Measurements from ENCODE around the gene CACNA1G. TPM values are rescaled to one million over a fixed set of nuclear protein-coding genes. Genes with fewer than 3 reads are reported as not detected.

The CACNA1G gene
- total and polyA plus RNA-seq, 2 experiments from 2014 or later: 0.06 to 0.97 TPM

GRCh38 chr17:50675627-50676026 lies 115.1 kb downstream of the CACNA1G start:
- H4K20me1 ChIP-seq (ENCODE audit: insufficient read depth): no peaks in the 10 kb centered on the region
- WGBS, 2 experiments (ENCODE audit: low coverage in 1 of 2, low lambda C conversion rate in 2 of 2, missing lambda C conversion rate in 2 of 2): 83 to 87% methylated on average over 7 of the region's 7 CpGs
- H3K4me1 ChIP-seq (ENCODE audit: insufficient read depth): peaks cover 8% of the 10 kb centered on the region
- no peaks in the 10 kb centered on the region for H3K9me2 ChIP-seq (ENCODE audit: insufficient read depth)
- no peak overlapping the region for H2AFZ ChIP-seq
- no peak overlapping the region for H3K4me3 ChIP-seq
- no peak overlapping the region for H3K27ac ChIP-seq
- H3K79me2 ChIP-seq (ENCODE audit: insufficient read depth): no peaks in the 10 kb centered on the region
- no peak for DNase-seq
- H3F3A ChIP-seq (ENCODE audit: insufficient read depth): peaks cover 7% of the 10 kb centered on the region
- no peak overlapping the region for H3K4me2 ChIP-seq (ENCODE audit: unreplicated experiment)
- no peaks in the 10 kb centered on the region for H3K36me3 ChIP-seq (ENCODE audit: low read depth)
- in situ Hi-C loops (cut with MboI): no loop called here
- no peaks in the 10 kb centered on the region for H3K9me3 ChIP-seq (ENCODE audit: low read depth)
- H3K9ac ChIP-seq: no peak overlapping the region
- H3K27me3 ChIP-seq (replicated peaks; ENCODE audit: insufficient read depth): no peaks in the 10 kb centered on the region
- TF ChIP-seq EZH2phosphoT487 (IDR thresholded peaks at IDR 0.05; ENCODE audit: insufficient read depth, low read depth): no peak
- TF ChIP-seq EZH2 (IDR thresholded peaks at IDR 0.05; ENCODE audit: insufficient read depth, poor library complexity, severe bottlenecking): no peak

GRCh38 chr17:50676065-50676975 lies 115.8 kb downstream of the CACNA1G start:
- Histone ChIP-seq H3F3A (ENCODE audit: insufficient read depth) (peaks cover 2% of the 10 kb centered on the region; the same call in 1 of the 2 replicates), H4K20me1 (ENCODE audit: insufficient read depth) (no peaks in the 10 kb centered on the region), H3K9me3 (ENCODE audit: low read depth) (no peaks in the 10 kb centered on the region), H3K36me3 (ENCODE audit: low read depth) (no peaks in the 10 kb centered on the region), H3K27me3 (replicated peaks; ENCODE audit: insufficient read depth) (no peaks in the 10 kb centered on the region), H3K4me3 (no peak overlapping the region), H3K4me1 (ENCODE audit: insufficient read depth) (peaks cover 7% of the 10 kb centered on the region), H3K9me2 (ENCODE audit: insufficient read depth) (no peaks in the 10 kb centered on the region), H2AFZ (no peak overlapping the region), H3K9ac (no peak overlapping the region), H3K4me2 (ENCODE audit: unreplicated experiment) (no peak overlapping the region), H3K79me2 (ENCODE audit: insufficient read depth) (no peaks in the 10 kb centered on the region), H3K27ac (no peak overlapping the region)
- no peak for DNase-seq
- 85 to 89% methylated on average over 24 of the region's 24 CpGs for WGBS, 2 experiments (ENCODE audit: low coverage in 1 of 2, low lambda C conversion rate in 2 of 2, missing lambda C conversion rate in 2 of 2)
- in situ Hi-C loops (cut with MboI): no loop called here
- TF ChIP-seq EZH2 (IDR thresholded peaks at IDR 0.05; ENCODE audit: insufficient read depth, poor library complexity, severe bottlenecking): no peak
- TF ChIP-seq EZH2phosphoT487 (IDR thresholded peaks at IDR 0.05; ENCODE audit: insufficient read depth, low read depth): no peak

Other genes with a start within 250 kb of the CACNA1G start
- gene XYLT2, start 214.6 kb upstream of the CACNA1G start, total RNA-seq (2014; rRNA removed; shearing (Covaris generic)): 43.6 and 70.1 TPM in 2 replicates
- gene XYLT2, start 214.6 kb upstream of the CACNA1G start, polyA plus RNA-seq (2016; fragmentation: Nextera tagmentation; extraction: Ambion mirVana): 25.3 and 27.3 TPM in 2 replicates
- 49.3 and 57.9 TPM in 2 replicates for gene MRPL27, start 187.5 kb upstream of the CACNA1G start, total RNA-seq (2014; rRNA removed; shearing (Covaris generic))
- gene MRPL27, start 187.5 kb upstream of the CACNA1G start, polyA plus RNA-seq (2016; fragmentation: Nextera tagmentation; extraction: Ambion mirVana): 115 and 120 TPM in 2 replicates
- gene EME1, start 187.5 kb upstream of the CACNA1G start, total RNA-seq (2014; rRNA removed; shearing (Covaris generic)): 1.1 and 4.3 TPM in 2 replicates
- 3.8 and 4.1 TPM in 2 replicates for gene EME1, start 187.5 kb upstream of the CACNA1G start, polyA plus RNA-seq (2016; fragmentation: Nextera tagmentation; extraction: Ambion mirVana)
- 144 and 164 TPM in 2 replicates for gene LRRC59, start 163.2 kb upstream of the CACNA1G start, total RNA-seq (2014; rRNA removed; shearing (Covaris generic))
- gene LRRC59, start 163.2 kb upstream of the CACNA1G start, polyA plus RNA-seq (2016; fragmentation: Nextera tagmentation; extraction: Ambion mirVana): 110 and 111 TPM in 2 replicates
- gene ACSF2, start 134.5 kb upstream of the CACNA1G start, total RNA-seq (2014; rRNA removed; shearing (Covaris generic)): 8.6 and 18.7 TPM in 2 replicates
- gene ACSF2, start 134.5 kb upstream of the CACNA1G start, polyA plus RNA-seq (2016; fragmentation: Nextera tagmentation; extraction: Ambion mirVana): 3.2 and 3.7 TPM in 2 replicates
- gene CHAD, start 91.8 kb upstream of the CACNA1G start, total RNA-seq (2014; rRNA removed; shearing (Covaris generic)): not detected in 2 replicates
- gene CHAD, start 91.8 kb upstream of the CACNA1G start, polyA plus RNA-seq (2016; fragmentation: Nextera tagmentation; extraction: Ambion mirVana): not detected in 2 replicates
- 19.3 and 19.8 TPM in 2 replicates for gene RSAD1, start 81.9 kb upstream of the CACNA1G start, total RNA-seq (2014; rRNA removed; shearing (Covaris generic))
- 22.4 and 23.9 TPM in 2 replicates for gene RSAD1, start 81.9 kb upstream of the CACNA1G start, polyA plus RNA-seq (2016; fragmentation: Nextera tagmentation; extraction: Ambion mirVana)
- gene MYCBPAP, start 52.3 kb upstream of the CACNA1G start, total RNA-seq (2014; rRNA removed; shearing (Covaris generic)): 0.32 and 0.89 TPM in 2 replicates
- 0.79 and 1.4 TPM in 2 replicates for gene MYCBPAP, start 52.3 kb upstream of the CACNA1G start, polyA plus RNA-seq (2016; fragmentation: Nextera tagmentation; extraction: Ambion mirVana)
- not detected in 2 replicates for gene EPN3, start 28.0 kb upstream of the CACNA1G start, total RNA-seq (2014; rRNA removed; shearing (Covaris generic))
- gene EPN3, start 28.0 kb upstream of the CACNA1G start, polyA plus RNA-seq (2016; fragmentation: Nextera tagmentation; extraction: Ambion mirVana): 0.13 TPM in 1 of 2 replicates, not detected in the other
- gene SPATA20, start 13.5 kb upstream of the CACNA1G start, total RNA-seq (2014; rRNA removed; shearing (Covaris generic)): 146 TPM in 2 replicates
- gene SPATA20, start 13.5 kb upstream of the CACNA1G start, polyA plus RNA-seq (2016; fragmentation: Nextera tagmentation; extraction: Ambion mirVana): 89.9 and 91.2 TPM in 2 replicates
- 28.3 and 32.0 TPM in 2 replicates for gene ABCC3, start 74.2 kb downstream of the CACNA1G start, total RNA-seq (2014; rRNA removed; shearing (Covaris generic))
- 35.0 and 38.5 TPM in 2 replicates for gene ABCC3, start 74.2 kb downstream of the CACNA1G start, polyA plus RNA-seq (2016; fragmentation: Nextera tagmentation; extraction: Ambion mirVana)
- 35.5 and 36.5 TPM in 2 replicates for gene ANKRD40, start 147.2 kb downstream of the CACNA1G start, total RNA-seq (2014; rRNA removed; shearing (Covaris generic))
- gene ANKRD40, start 147.2 kb downstream of the CACNA1G start, polyA plus RNA-seq (2016; fragmentation: Nextera tagmentation; extraction: Ambion mirVana): 20.1 and 20.2 TPM in 2 replicates
- 57.5 and 59.1 TPM in 2 replicates for gene LUC7L3, start 158.9 kb downstream of the CACNA1G start, total RNA-seq (2014; rRNA removed; shearing (Covaris generic))
- 100 and 138 TPM in 2 replicates for gene LUC7L3, start 158.9 kb downstream of the CACNA1G start, polyA plus RNA-seq (2016; fragmentation: Nextera tagmentation; extraction: Ambion mirVana)
- not detected in 2 replicates for gene ANKRD40CL, start 206.8 kb downstream of the CACNA1G start, total RNA-seq (2014; rRNA removed; shearing (Covaris generic))
- gene ANKRD40CL, start 206.8 kb downstream of the CACNA1G start, polyA plus RNA-seq (2016; fragmentation: Nextera tagmentation; extraction: Ambion mirVana): not detected in 2 replicates